GM03348 (cell line): ENCODE data around the gene MXI1.
"Not testable (repeated sequence)": the region's sequence is repeated elsewhere in the genome, so short reads cannot be mapped to it uniquely, and the experiment has no call there.

Experiments used
- DNase-seq: peaks from one replicate; pipeline ENCODE4 v3.0.0; 2012; ENCODE audit warnings: low spot score

Gene MXI1

DNA sequence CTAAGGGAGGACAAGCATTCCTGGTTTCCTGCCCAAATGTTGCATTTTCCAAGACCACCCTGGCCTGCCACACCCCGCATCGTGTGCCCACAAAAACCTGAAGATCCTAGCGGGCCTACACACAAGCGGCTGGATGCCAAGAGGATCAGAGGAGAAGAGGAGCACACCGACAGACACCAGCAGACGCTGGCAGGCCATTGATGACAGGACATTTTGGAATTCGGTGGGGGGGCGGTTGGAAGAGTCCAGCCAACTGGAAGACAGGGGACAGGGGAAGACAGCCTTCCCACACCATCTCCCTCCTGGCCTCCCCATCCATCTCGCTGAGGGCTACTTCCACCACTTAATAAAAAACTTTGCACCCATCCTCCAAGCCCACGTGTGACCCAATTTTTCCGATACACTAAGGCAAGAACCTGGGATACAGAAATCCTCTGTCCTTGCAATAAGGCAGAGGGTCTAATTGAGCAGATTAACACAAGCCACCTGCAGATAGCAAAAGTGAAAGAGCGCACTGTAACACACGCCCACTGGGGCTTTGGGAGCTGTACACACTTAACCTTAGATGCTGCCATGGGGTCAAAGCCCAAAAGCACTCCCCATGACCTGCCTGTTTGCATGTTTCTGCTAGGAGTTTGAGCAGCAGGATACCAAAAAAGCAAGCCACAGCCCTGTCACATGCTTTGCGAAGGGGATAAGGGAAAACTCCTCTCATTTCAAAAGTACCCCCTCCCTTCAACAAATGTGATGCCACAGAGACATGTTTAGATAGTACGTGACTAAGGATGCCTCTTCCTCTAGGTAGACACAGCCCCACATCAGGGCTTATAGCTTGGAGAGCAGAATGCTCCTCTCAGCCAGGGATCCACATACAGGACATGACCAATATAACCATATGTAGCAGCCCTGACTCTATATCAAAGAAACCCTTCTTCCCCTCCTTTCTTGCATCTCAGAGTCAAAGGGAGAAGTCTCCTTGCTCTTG, 110.8 kb downstream of the MXI1 start:
- DNase-seq: no peak

DNA sequence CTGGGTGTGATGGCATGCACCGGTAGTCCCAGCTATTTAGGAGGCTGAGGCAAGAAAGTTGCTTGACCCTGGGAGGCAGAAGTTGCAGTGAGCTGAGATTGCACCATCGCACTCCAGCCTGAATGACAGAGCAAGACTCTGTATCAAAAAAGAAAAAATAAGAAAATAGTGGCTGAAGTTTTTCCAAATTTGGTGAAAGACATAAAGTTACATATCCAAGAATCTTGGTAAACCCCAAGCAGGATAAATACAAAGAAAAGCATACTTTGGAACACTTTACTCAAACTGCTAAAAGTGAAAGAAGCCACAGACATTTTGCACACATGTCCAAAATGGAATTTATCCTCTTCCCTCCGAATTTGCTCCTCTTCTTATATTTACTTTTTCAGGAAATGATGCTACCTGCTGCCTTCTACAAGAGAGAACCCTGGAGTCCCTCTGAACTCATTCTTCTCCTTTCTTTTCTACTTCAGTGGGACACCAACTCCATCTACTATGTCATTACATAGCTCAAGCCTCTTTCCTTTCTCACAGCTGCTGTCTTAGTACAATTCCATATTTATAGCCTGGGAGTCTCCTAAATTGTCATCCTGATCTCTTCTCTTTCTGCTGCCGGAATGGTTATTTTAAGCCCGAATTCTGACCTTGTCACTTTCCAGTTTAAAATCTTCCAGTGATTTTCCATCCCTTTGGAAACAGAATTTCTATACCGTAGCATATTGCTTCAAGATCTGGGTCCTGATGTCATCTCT, 114.6 kb downstream of the MXI1 start:
- DNase-seq: no peak

DNA sequence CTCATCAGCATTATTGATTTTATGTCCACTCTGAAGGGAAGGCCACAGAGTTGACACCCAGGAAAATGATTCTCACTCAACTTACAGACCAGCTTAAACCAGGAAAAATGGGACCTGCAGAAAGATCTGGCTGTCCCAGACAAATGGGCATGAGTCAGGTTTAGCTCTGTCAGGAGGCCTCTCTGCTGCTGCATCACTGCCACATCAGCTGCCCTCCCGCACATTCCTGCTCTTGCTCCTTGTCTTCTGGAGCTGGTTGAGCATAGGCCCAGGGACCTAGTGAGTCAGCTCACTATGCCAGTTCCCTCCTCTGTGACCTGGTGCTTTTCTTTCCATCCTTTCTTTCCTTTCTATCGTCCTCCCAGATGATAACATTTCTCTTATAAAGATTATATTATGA, 116.1 kb downstream of the MXI1 start:
- peak; percentile 79 for DNase-seq

DNA sequence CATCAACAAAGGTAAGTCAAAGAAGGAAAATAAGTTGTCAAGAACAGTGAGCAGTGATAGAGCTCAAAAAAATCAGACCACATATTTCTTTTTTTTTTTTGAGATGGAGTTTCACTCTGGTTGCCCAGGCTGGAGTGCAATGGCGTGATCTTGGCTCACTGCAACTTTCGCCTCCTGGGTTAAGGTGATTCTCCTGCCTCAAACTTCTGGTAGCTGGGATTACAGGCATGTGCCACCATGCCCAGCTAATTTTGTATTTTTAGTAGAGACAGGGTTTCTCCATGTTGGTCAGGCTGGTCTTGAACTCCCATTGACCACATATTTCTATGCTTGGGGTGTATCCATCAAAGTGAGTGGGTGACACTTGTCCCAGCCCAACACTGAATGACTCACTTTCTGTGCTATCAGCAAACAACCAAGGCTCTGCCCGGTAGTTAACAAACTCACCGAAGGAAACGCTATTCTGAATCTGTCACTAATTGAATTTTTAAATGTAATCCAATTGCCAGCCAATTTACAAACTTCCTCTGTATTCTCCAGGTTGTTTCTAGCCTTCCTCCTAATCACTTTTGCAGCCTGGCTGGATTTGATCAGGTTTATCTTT, 116.9 kb downstream of the MXI1 start:
- no peak for DNase-seq

DNA sequence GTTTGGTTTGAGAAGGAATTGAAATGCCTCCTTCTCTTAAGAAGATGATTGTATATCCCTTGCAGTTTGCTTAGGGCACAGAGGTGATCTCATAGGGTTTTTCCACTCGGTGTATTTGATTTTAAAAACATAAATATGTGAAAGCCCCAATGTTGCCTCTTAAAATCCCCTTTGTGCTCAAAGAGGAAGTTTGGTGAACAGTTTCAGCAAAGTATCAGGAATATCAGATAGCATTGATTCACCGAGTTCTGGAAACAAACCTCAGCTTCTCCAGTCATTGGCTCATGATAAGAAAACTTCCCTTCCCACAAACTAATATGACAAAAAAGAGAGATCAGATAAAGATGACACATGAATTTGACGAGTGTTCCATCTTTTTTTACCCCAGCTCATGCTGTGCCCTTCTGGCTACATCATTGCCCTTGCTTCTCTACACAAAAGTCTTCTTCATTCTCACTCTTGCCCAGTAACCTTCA, 117.4 kb downstream of the MXI1 start:
- no peak for DNase-seq

DNA sequence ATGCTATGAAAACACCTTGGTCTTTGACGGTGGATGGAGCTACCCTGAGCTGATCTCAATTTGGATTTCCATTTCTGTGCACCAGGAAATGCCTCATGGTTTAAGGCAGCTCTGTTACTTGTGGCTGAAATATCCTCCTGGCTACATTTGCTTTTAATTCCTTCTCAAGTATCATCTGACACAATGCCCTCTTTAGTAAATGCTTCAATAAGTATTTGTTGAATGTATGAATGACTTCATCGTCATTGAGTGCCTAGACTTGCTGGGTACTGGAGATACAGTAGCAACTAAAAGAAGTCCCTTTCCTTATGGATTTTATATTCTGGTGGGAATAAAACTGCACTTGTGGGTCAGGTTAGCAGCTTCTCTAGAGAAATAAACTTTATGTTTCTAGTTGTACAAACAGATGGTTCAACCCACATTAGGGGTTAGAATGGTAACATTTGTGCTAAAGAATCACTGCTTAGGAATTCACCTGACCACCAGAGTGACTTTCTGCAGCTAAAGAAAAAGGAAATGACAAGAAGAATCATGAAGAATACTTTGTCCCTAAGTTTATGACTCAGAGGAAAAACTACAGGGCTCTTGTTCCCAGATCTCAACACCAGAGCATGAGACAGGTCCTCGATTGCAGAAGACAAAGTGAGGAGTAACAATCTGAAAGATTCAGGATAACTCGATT, 119.1 kb downstream of the MXI1 start:
- peak; percentile 46 for DNase-seq

DNA sequence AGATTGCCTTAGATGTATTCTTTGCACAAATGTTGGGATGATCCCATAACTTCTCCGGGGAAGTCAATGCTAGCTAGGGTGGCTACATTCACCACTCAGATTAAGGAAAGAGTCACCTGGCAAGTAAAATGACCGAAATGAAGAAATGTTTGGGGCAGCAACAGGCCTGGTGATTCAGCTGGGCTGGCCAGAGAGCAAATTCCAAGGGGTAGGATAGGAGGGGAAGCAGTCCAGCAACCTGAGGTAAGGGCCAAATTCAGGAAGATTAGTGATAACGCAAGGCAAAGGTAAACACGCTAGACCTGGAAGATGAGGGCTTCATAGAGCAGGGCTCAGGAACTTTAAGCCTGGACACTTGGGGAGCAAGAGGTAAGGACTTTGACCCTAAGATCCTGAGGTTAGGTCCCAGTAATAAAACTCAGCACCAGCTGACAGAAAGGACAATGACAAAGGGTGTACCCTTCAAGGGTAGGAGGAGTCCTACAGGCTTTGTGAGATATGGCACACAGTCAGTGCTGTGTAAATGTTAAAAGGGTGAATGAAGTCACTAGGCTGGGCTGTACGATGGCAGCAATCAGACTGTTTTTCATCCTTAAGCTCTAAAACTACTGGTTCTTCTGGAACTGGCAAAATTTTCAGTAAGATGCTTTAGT, 120.0 kb downstream of the MXI1 start:
- DNase-seq: no peak

GRCh38 chr10:110330675-110331074, 123.3 kb downstream of the MXI1 start:
- no peak for DNase-seq

- not testable (repeated sequence) for DNase-seq
Measured at GRCh38 chr10:110331226-110331795, 123.9 kb downstream of the MXI1 start.

- DNase-seq: no peak
Measured at GRCh38 chr10:110334061-110334656, 126.8 kb downstream of the MXI1 start.

- DNase-seq: no peak
Measured at GRCh38 chr10:110335314-110336064, 128.1 kb downstream of the MXI1 start.

- DNase-seq: peak; percentile 91
Measured at GRCh38 chr10:110336111-110336721, 128.8 kb downstream of the MXI1 start.
